ENCODE data around the gene S100P.

S100P gene

GRCh38 chr4:6676722-6677558, 16.7 kb upstream of the S100P start:
- DNase-seq (ENCODE audit: extremely low read depth, low read depth), result no peak
- no peak for TF ChIP-seq CTCF (IDR thresholded peaks at IDR 0.05; ENCODE audit: low read depth, low read length)

GRCh38 chr4:6680372-6681034, 13.2 kb upstream of the S100P start:
- no peak for DNase-seq (ENCODE audit: extremely low read depth, low read depth)
- TF ChIP-seq CTCF (IDR thresholded peaks at IDR 0.05; ENCODE audit: low read depth, low read length), result no peak; the same call in 1 of the 2 replicates

DNA sequence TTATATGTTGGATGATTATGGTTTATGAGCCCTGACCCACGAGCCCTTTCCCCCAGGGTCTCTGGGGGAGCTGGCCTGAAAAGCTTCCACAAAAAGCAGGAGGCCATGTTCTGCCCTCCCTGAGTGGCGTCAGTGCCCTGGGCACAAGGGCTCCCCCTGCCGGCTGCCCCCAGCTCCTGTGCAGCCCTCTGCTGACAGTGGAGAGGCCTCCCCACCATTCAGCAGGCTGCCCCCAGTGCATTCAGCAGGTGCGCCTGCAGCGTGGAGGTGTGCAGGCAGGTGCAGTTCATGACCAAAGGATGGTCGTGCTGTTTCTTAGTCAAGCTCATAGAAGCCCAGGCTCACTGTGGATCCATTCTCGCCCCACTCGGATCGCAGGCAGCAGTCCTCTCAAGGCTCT, 12.5 kb upstream of the S100P start:
- TF ChIP-seq CTCF (IDR thresholded peaks at IDR 0.05; ENCODE audit: low read depth, low read length), result no peak
- no peak for DNase-seq (ENCODE audit: extremely low read depth, low read depth)

DNA sequence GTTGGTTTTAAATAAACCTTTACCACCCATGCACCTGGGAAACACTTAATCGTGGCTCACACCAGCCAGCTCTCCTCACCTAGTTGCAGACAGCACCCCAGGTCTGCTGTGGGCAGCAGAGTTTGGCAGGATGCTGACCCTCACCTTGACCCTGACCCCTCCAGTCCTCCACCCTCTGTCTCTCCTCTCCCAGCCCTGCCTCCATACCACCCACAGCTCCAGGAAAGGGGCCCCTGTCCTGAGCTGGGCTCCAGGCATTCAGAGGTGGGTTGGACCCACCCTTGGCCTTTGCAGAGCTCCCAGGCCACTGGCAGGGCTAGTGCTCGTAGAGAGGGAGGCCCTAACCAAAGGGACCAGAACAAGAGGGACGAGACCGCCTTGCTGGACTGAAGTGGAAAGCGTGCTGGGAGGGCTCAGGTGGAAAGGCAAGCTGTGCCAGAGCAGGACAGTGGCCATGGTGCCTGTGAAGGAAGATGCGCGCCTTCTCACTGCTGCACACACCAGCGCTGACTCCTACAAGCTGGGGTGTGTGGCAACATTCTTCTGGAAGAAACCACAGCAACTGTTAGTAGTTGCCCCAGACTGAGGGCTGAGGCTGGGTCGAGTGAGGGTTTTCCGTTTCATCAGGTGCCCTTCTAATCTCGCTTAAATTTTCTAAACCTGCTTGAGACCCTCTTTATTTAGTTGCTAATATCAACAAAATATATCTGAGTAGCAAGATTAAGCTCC, 10.7 kb upstream of the S100P start:
- TF ChIP-seq CTCF (IDR thresholded peaks at IDR 0.05; ENCODE audit: low read depth, low read length), result no peak
- DNase-seq (ENCODE audit: extremely low read depth, low read depth), result no peak

- TF ChIP-seq CTCF (IDR thresholded peaks at IDR 0.05; ENCODE audit: low read depth, low read length), result no peak
- DNase-seq (ENCODE audit: extremely low read depth, low read depth), result no peak
Measured at GRCh38 chr4:6684656-6685055, 9.0 kb upstream of the S100P start.

- no peak for TF ChIP-seq CTCF (IDR thresholded peaks at IDR 0.05; ENCODE audit: low read depth, low read length)
- no peak for DNase-seq (ENCODE audit: extremely low read depth, low read depth)
Measured at GRCh38 chr4:6686104-6686787, 7.4 kb upstream of the S100P start.

All from AG09319 (cell line).